ENCODE results near the gene SCN5A. TPM values are rescaled to one million over a fixed set of nuclear protein-coding genes. Genes with fewer than 3 reads are reported as not detected.

Gene SCN5A
- total and polyA plus RNA-seq, 4 donors: 0.38 to 2.0 (median 0.61) TPM

GRCh38 chr3:38636881-38637280, 12.6 kb downstream of the SCN5A start:
- no peak overlapping the region for H3K27ac ChIP-seq (ENCODE audit: low read depth in 1 of 2, low read length in 2 of 2)
- WGBS, 2 donors: 72 to 73% methylated on average over 6 of the region's 6 CpGs
- ATAC-seq (ENCODE audit: low FRiP score): no peak

GRCh38 chr3:38636464-38636863, 13.0 kb downstream of the SCN5A start:
- intact Hi-C loops (cut with DNase I): no loop called here
- DNase-seq: no peak
- H3K4me3 ChIP-seq (ENCODE audit: low read length in 2 of 2): no peak overlapping the region
- H3K4me1 ChIP-seq (ENCODE audit: control insufficient read depth in 1 of 2, insufficient read depth in 2 of 2, low read length in 2 of 2): no peaks in the 10 kb centered on the region
- no peaks in the 10 kb centered on the region for H3K9me3 ChIP-seq (ENCODE audit: control insufficient read depth, low read length)
- H3K27me3 ChIP-seq (ENCODE audit: control insufficient read depth in 1 of 2, insufficient read depth in 2 of 2, low read length in 1 of 2): peaks cover 0 to 2% of the 10 kb centered on the region in 2 donors
- H3K36me3 ChIP-seq (ENCODE audit: control insufficient read depth in 1 of 2, insufficient read depth in 2 of 2, low read length in 1 of 2): no peaks in the 10 kb centered on the region
- H3K27ac ChIP-seq (ENCODE audit: low read depth in 1 of 2, low read length in 2 of 2): no peak overlapping the region
- WGBS, 2 donors: 67 to 71% methylated on average over 7 of the region's 7 CpGs
- ATAC-seq (ENCODE audit: low FRiP score): no peak

More at GRCh38 chr3:38636881-38637280, 12.6 kb downstream of the SCN5A start:
- no peaks in the 10 kb centered on the region for H3K36me3 ChIP-seq (ENCODE audit: control insufficient read depth in 1 of 2, insufficient read depth in 2 of 2, low read length in 1 of 2)
- intact Hi-C loops (cut with DNase I): no loop called here
- no peaks in the 10 kb centered on the region for H3K4me1 ChIP-seq (ENCODE audit: control insufficient read depth in 1 of 2, insufficient read depth in 2 of 2, low read length in 2 of 2)
- DNase-seq: no peak
- peaks cover 0 to 2% of the 10 kb centered on the region in 2 donors for H3K27me3 ChIP-seq (ENCODE audit: control insufficient read depth in 1 of 2, insufficient read depth in 2 of 2, low read length in 1 of 2)
- no peak overlapping the region for H3K4me3 ChIP-seq (ENCODE audit: low read length in 2 of 2)
- no peaks in the 10 kb centered on the region for H3K9me3 ChIP-seq (ENCODE audit: control insufficient read depth, low read length)

- 52 to 55% methylated on average over 11 of the region's 11 CpGs for WGBS, 2 donors
- Histone ChIP-seq H3K4me1 (ENCODE audit: control insufficient read depth in 1 of 2, insufficient read depth in 2 of 2, low read length in 2 of 2) (no peaks in the 10 kb centered on the region), H3K9me3 (ENCODE audit: control insufficient read depth, low read length) (no peaks in the 10 kb centered on the region), H3K27me3 (ENCODE audit: control insufficient read depth in 1 of 2, insufficient read depth in 2 of 2, low read length in 1 of 2) (peaks cover 0 to 2% of the 10 kb centered on the region in 2 donors), H3K4me3 (ENCODE audit: low read length in 2 of 2) (no peak overlapping the region), H3K27ac (ENCODE audit: low read depth in 1 of 2, low read length in 2 of 2) (no peak overlapping the region), H3K36me3 (ENCODE audit: control insufficient read depth in 1 of 2, insufficient read depth in 2 of 2, low read length in 1 of 2) (no peaks in the 10 kb centered on the region)
- ATAC-seq (ENCODE audit: low FRiP score): no peak
- no peak for DNase-seq
- intact Hi-C loops (cut with DNase I): no loop called here
Measured at GRCh38 chr3:38634111-38634510, 15.4 kb downstream of the SCN5A start.

- peaks cover 0 to 2% of the 10 kb centered on the region in 2 donors for H3K27me3 ChIP-seq (ENCODE audit: control insufficient read depth in 1 of 2, insufficient read depth in 2 of 2, low read length in 1 of 2)
- H3K4me3 ChIP-seq (ENCODE audit: low read length in 2 of 2): no peak overlapping the region
- H3K9me3 ChIP-seq (ENCODE audit: control insufficient read depth, low read length): no peaks in the 10 kb centered on the region
- H3K4me1 ChIP-seq (ENCODE audit: control insufficient read depth in 1 of 2, insufficient read depth in 2 of 2, low read length in 2 of 2): no peaks in the 10 kb centered on the region
- intact Hi-C loops (cut with DNase I): no loop called here
- no peak for DNase-seq
- no peaks in the 10 kb centered on the region for H3K36me3 ChIP-seq (ENCODE audit: control insufficient read depth in 1 of 2, insufficient read depth in 2 of 2, low read length in 1 of 2)
- WGBS, 2 donors: 88 to 91% methylated on average over 12 of the region's 12 CpGs
- ATAC-seq (ENCODE audit: low FRiP score): no peak
- H3K27ac ChIP-seq (ENCODE audit: low read depth in 1 of 2, low read length in 2 of 2): no peak overlapping the region
Measured at GRCh38 chr3:38632989-38633388, 16.5 kb downstream of the SCN5A start.

GRCh38 chr3:38630606-38631005, 18.9 kb downstream of the SCN5A start:
- ATAC-seq (ENCODE audit: low FRiP score): no peak
- H3K27me3 ChIP-seq (ENCODE audit: control insufficient read depth in 1 of 2, insufficient read depth in 2 of 2, low read length in 1 of 2): no peaks in the 10 kb centered on the region
- DNase-seq: no peak
- intact Hi-C loops (cut with DNase I): no loop called here
- no peak overlapping the region for H3K4me3 ChIP-seq (ENCODE audit: low read length in 2 of 2)
- H3K9me3 ChIP-seq (ENCODE audit: control insufficient read depth, low read length): no peaks in the 10 kb centered on the region
- H3K4me1 ChIP-seq (ENCODE audit: control insufficient read depth in 1 of 2, insufficient read depth in 2 of 2, low read length in 2 of 2): no peaks in the 10 kb centered on the region
- no peak overlapping the region for H3K27ac ChIP-seq (ENCODE audit: low read depth in 1 of 2, low read length in 2 of 2)
- no peaks in the 10 kb centered on the region for H3K36me3 ChIP-seq (ENCODE audit: control insufficient read depth in 1 of 2, insufficient read depth in 2 of 2, low read length in 1 of 2)
- 32 to 49% methylated on average over 5 of the region's 5 CpGs for WGBS, 2 donors

GRCh38 chr3:38630070-38630469, 19.4 kb downstream of the SCN5A start:
- H3K27me3 ChIP-seq (ENCODE audit: control insufficient read depth in 1 of 2, insufficient read depth in 2 of 2, low read length in 1 of 2): no peaks in the 10 kb centered on the region

GRCh38 chr3:38628835-38629234, 20.7 kb downstream of the SCN5A start:
- Histone ChIP-seq H3K4me3 (ENCODE audit: low read length in 2 of 2) (no peak overlapping the region), H3K27ac (ENCODE audit: low read depth in 1 of 2, low read length in 2 of 2) (no peak overlapping the region), H3K27me3 (ENCODE audit: control insufficient read depth in 1 of 2, insufficient read depth in 2 of 2, low read length in 1 of 2) (no peaks in the 10 kb centered on the region), H3K36me3 (ENCODE audit: control insufficient read depth in 1 of 2, insufficient read depth in 2 of 2, low read length in 1 of 2) (no peaks in the 10 kb centered on the region), H3K4me1 (ENCODE audit: control insufficient read depth in 1 of 2, insufficient read depth in 2 of 2, low read length in 2 of 2) (no peaks in the 10 kb centered on the region), H3K9me3 (ENCODE audit: control insufficient read depth, low read length) (no peaks in the 10 kb centered on the region)
- DNase-seq (no peak), ATAC-seq (ENCODE audit: low FRiP score) (no peak)
- 89 to 90% methylated on average over 5 of the region's 5 CpGs for WGBS, 2 donors
- intact Hi-C loops (cut with DNase I): no loop called here

More at GRCh38 chr3:38630070-38630469, 19.4 kb downstream of the SCN5A start:
- Histone ChIP-seq H3K36me3 (ENCODE audit: control insufficient read depth in 1 of 2, insufficient read depth in 2 of 2, low read length in 1 of 2) (no peaks in the 10 kb centered on the region), H3K4me1 (ENCODE audit: control insufficient read depth in 1 of 2, insufficient read depth in 2 of 2, low read length in 2 of 2) (no peaks in the 10 kb centered on the region), H3K27ac (ENCODE audit: low read depth in 1 of 2, low read length in 2 of 2) (no peak overlapping the region), H3K9me3 (ENCODE audit: control insufficient read depth, low read length) (no peaks in the 10 kb centered on the region), H3K4me3 (ENCODE audit: low read length in 2 of 2) (no peak overlapping the region)
- no peak for ATAC-seq (ENCODE audit: low FRiP score)
- no peak for DNase-seq
- intact Hi-C loops (cut with DNase I): no loop called here
- WGBS, 2 donors: 77% methylated on average over 8 of the region's 8 CpGs

GRCh38 chr3:38627956-38628355, 21.5 kb downstream of the SCN5A start:
- Histone ChIP-seq H3K4me3 (ENCODE audit: low read length in 2 of 2) (no peak overlapping the region), H3K27me3 (ENCODE audit: control insufficient read depth in 1 of 2, insufficient read depth in 2 of 2, low read length in 1 of 2) (no peaks in the 10 kb centered on the region), H3K9me3 (ENCODE audit: control insufficient read depth, low read length) (no peaks in the 10 kb centered on the region), H3K4me1 (ENCODE audit: control insufficient read depth in 1 of 2, insufficient read depth in 2 of 2, low read length in 2 of 2) (no peaks in the 10 kb centered on the region), H3K27ac (ENCODE audit: low read depth in 1 of 2, low read length in 2 of 2) (no peak overlapping the region), H3K36me3 (ENCODE audit: control insufficient read depth in 1 of 2, insufficient read depth in 2 of 2, low read length in 1 of 2) (no peaks in the 10 kb centered on the region)
- DNase-seq (no peak), ATAC-seq (ENCODE audit: low FRiP score) (no peak)
- intact Hi-C loops (cut with DNase I): no loop called here
- WGBS, 2 donors: 57 to 60% methylated on average over 4 of the region's 4 CpGs

- Histone ChIP-seq H3K9me3 (ENCODE audit: control insufficient read depth, low read length) (no peaks in the 10 kb centered on the region), H3K4me1 (ENCODE audit: control insufficient read depth in 1 of 2, insufficient read depth in 2 of 2, low read length in 2 of 2) (no peaks in the 10 kb centered on the region), H3K4me3 (ENCODE audit: low read length in 2 of 2) (no peak overlapping the region), H3K36me3 (ENCODE audit: control insufficient read depth in 1 of 2, insufficient read depth in 2 of 2, low read length in 1 of 2) (no peaks in the 10 kb centered on the region), H3K27ac (ENCODE audit: low read depth in 1 of 2, low read length in 2 of 2) (no peak overlapping the region), H3K27me3 (ENCODE audit: control insufficient read depth in 1 of 2, insufficient read depth in 2 of 2, low read length in 1 of 2) (no peaks in the 10 kb centered on the region)
- DNase-seq: no peak
- ATAC-seq (ENCODE audit: low FRiP score): no peak
- 87 to 89% methylated on average over 5 of the region's 5 CpGs for WGBS, 2 donors
- intact Hi-C loops (cut with DNase I): no loop called here
Measured at GRCh38 chr3:38626171-38626570, 23.3 kb downstream of the SCN5A start.

All from aorta (tissue), 5 donors.